HFF-Myc (cell line): ENCODE measurements around the gene ALKAL2.

ENCODE experiments used
- DNase-seq: peaks from one replicate; pipeline ENCODE4 v3.0.0-alpha.2; 2011; ENCODE audit warnings: low read depth; ENCODE audit errors: extremely low read depth
- H3K4me3 ChIP-seq: replicated peaks from 2 replicates; pipeline ENCODE4 v1.5.1; 2011; ENCODE audit warnings: low read depth, mild to moderate bottlenecking, control low read depth, low read length
- TF ChIP-seq, protein P1 (sequence below): IDR thresholded peaks from 2 replicates; pipeline ENCODE4 v1.5.1; 2012; ENCODE audit warnings: mild to moderate bottlenecking, low read depth, low read length, control low read depth; ENCODE audit errors: missing control alignments

Gene ALKAL2

DNA sequence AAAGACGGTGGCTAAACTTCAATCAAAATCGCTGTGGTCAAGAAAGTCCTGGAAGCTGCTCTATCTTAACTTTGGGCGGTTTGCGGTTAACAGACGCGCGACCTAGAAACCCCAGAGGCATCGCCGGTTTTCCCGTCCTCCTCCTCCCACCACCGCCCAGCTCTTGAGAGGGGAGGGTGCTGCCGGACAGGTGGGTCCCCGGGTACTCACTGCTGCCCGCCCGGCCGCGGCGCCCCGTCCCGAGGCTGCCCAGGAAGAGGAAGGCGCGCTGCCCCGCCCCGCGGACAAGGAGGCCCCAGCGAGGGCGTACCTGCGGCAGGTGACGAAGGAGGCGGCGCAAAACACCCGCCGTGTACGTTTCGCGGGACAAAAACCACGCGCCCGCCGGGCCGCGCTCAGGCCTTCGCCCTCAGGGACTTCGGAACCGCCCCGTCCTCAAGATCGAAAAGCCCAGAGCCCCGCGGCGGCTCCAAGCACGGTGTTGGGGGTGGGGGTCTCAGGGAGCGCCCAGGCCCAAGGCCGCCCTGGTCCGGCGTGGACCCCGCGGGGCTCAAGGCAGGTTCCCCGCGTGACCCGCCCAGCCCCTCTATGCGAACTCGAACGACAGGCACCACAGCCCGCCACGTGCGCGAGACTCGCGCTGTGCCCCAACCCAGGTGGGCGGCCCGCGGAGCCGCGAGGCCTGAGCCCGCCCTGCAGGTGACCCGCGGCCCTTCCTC lies 24.0 kb downstream of the ALKAL2 start, which contains the start of gene SH3YL1:
TSS of gene SH3YL1 (minus strand) at position 259 of the 719 bp plus-strand sequence. CDS start at position 211, 48 bp downstream.
- no peak for DNase-seq
- TF ChIP-seq, protein P1, sequence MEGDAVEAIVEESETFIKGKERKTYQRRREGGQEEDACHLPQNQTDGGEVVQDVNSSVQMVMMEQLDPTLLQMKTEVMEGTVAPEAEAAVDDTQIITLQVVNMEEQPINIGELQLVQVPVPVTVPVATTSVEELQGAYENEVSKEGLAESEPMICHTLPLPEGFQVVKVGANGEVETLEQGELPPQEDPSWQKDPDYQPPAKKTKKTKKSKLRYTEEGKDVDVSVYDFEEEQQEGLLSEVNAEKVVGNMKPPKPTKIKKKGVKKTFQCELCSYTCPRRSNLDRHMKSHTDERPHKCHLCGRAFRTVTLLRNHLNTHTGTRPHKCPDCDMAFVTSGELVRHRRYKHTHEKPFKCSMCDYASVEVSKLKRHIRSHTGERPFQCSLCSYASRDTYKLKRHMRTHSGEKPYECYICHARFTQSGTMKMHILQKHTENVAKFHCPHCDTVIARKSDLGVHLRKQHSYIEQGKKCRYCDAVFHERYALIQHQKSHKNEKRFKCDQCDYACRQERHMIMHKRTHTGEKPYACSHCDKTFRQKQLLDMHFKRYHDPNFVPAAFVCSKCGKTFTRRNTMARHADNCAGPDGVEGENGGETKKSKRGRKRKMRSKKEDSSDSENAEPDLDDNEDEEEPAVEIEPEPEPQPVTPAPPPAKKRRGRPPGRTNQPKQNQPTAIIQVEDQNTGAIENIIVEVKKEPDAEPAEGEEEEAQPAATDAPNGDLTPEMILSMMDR: no peak

DNA sequence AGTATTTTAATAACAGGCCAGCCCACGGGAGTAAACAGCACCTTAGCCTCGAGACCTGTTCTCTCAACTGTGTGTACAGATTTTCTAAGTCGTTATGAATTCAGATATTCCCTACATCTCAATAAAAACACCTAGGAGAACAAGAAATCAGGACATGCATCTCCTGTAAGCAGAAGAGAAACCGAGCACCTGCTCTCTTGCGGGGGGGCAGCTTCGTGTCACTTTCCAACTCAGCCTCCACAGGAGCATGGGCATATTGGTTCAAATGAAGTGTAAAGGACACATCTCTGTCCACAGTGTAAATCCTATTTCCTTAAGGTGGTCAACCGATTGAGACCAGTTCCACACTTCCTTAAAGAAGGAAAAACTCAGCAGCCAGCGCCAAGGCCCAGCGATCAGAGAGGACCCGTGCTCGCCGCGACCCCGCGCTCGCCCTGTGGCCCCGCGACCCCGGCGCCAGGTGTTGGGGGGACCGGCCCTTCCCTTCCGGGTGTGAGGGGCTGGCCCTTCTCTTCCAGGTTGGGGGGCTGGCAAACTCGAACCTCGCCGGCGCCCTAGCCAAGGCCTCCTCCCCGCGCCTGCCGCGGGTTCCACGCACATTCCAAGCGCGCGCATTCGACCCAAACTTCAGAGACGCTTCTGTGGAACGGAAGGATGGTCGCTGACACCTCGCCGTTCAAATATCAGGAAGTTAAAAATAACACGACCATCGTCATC lies 24.7 kb downstream of the ALKAL2 start:
- DNase-seq: no peak
- TF ChIP-seq, protein P1: no peak
- H3K4me3 ChIP-seq: peak overlapping the region; percentile 89

More for the DNA sequence above, 24.0 kb downstream of the ALKAL2 start, which contains the start of gene SH3YL1:
- H3K4me3 ChIP-seq: peak within 1 kb of the TSS; percentile 89

DNA sequence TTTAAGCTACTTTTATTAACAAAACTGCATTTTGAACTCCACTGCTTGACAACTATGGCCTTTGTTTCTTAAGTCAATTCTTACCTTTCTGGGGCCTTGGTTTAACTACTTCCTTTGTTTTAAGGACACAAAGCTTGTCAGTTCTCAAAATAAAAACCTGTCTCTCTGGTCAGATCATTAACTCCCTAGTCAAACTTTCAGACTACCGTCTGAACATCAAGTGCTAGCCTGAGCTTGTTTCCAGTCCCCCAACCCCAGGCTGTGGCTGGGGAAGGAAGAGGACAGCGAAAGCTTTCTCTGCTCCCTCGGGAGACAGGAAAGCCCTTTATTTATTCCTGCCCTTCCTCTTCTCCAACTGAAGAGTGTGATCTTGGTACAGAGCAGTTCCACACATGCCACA lies 25.8 kb downstream of the ALKAL2 start:
- no peak overlapping the region for H3K4me3 ChIP-seq
- TF ChIP-seq, protein P1: no peak
- no peak for DNase-seq

DNA sequence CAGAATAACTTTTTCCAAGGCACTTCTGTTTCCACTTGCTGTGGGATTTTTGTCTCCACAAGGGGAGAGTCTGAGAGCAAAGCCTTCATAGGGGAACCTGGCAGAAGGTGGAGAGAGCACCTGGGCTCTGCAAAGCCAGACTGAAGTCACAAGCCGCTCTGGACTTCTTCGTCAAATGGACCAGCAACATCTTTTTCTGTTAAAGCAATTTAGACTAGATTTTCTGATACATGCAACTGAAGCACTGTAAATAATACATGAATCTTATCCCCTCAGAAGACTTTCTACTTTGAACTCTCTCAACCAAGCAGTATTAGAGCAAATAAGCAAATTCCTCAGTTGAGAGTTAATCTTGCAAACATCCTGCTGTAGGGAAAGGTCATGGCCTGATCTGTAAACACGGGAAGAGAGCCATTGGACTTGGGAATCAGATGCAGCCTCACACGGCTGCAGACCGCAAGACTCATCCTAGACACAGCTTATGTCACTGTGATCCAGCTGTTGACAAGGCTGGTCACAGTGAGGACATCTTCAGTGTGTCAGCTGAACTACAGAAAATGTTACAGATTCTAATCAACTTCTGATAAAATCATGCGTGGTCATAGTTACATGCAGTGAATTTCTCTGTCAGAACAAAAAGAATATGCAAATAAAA lies 27.3 kb downstream of the ALKAL2 start:
- no peak for DNase-seq
- H3K4me3 ChIP-seq: no peak overlapping the region
- TF ChIP-seq, protein P1: no peak

DNA sequence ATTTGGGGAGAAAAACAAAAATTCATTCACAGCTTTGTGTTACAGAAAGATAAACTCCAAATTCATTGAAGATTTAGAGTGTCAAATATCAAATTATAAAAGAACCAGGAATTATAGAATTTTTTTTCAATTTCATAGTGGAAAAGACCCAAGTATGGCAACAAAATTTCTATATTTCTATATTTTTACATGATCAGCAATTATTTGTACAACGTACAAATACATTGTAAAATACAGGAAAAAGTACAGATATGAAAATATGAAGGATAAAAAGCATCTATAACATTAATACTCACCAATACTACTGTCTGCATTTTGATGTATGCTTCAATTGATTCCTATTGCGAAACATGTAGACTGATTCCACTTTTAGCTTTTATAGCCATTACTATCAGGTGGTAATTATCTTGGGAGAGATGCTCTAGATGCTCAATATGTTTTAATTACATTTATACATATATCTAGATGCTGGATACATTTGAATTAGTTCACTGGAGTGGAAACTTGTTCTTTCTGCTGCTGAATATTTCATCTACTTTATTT lies 28.0 kb downstream of the ALKAL2 start:
- TF ChIP-seq, protein P1: no peak
- DNase-seq: no peak
- H3K4me3 ChIP-seq: no peak overlapping the region

DNA sequence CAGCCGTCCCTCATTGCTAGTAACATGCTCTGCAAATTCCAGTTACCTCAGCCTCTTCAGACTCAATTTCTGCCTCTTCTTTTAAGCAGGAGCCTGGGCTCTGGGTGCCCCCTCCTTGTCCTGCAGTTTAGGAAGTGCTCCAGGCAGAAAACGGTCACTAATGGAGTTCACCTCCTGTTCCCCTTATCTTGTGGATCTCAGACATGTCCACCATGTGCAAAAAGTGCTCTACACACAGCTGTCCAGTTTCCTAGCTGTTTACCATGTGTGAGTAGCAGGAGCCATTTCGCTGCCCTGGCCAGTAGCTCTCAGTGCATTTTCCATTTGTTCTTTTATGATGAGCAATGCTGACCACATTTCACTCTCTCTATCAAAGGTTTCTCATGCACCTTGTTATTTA lies 29.0 kb downstream of the ALKAL2 start:
- no peak for DNase-seq
- H3K4me3 ChIP-seq: no peak overlapping the region
- TF ChIP-seq, protein P1: no peak
